H9 (cell line): Measurements from ENCODE around the gene ENTREP3. TPM values are rescaled to one million over a fixed set of nuclear protein-coding genes. Genes with fewer than 3 reads are reported as not detected.

Experiments used
- DNase-seq: peaks from one replicate; pipeline ENCODE4 v3.0.0-alpha.2; 2017
- H2AFZ ChIP-seq: one replicate; pipeline ENCODE4 v1.6.1; 2013; ENCODE audit warnings: mild to moderate bottlenecking, low read length, control low read depth, moderate library complexity
- H2AK5ac ChIP-seq: 2 replicates; pipeline ENCODE4 v1.6.1; 2013; ENCODE audit warnings: low read length, control low read depth, mixed read lengths; ENCODE audit not compliant: insufficient read length
- H2BK120ac ChIP-seq: one replicate; pipeline ENCODE4 v1.6.1; 2013; ENCODE audit warnings: low read depth, mild to moderate bottlenecking, low read length, control low read depth, inconsistent platforms; ENCODE audit not compliant: poor library complexity, severe bottlenecking
- H2BK12ac ChIP-seq: 2 replicates; pipeline ENCODE4 v1.6.1; 2013; ENCODE audit warnings: low read length, control low read depth, mixed read lengths, low read depth; ENCODE audit not compliant: insufficient read length
- H2BK15ac ChIP-seq: 2 replicates; pipeline ENCODE4 v1.6.1; 2013; ENCODE audit warnings: low read depth, low read length, control low read depth
- H2BK20ac ChIP-seq: one replicate; pipeline ENCODE4 v1.6.1; 2013; ENCODE audit warnings: low read depth, mild to moderate bottlenecking, low read length, control low read depth, inconsistent platforms; ENCODE audit not compliant: poor library complexity, severe bottlenecking
- H2BK5ac ChIP-seq: 2 replicates; pipeline ENCODE4 v1.6.1; 2013; ENCODE audit warnings: low read length, control low read depth, mixed read lengths; ENCODE audit not compliant: insufficient read length
- H3K14ac ChIP-seq: 2 replicates; pipeline ENCODE4 v1.6.1; 2013; ENCODE audit warnings: low read length, control low read depth; ENCODE audit not compliant: insufficient read depth
- H3K18ac ChIP-seq: 2 replicates; pipeline ENCODE4 v1.6.1; 2013; ENCODE audit warnings: low read depth, mild to moderate bottlenecking, mixed read lengths, low read length, control low read depth; ENCODE audit not compliant: insufficient read length
- H3K23ac ChIP-seq: 2 replicates; pipeline ENCODE4 v1.6.1; 2013; ENCODE audit warnings: low read length, control low read depth, mixed read lengths, low read depth; ENCODE audit not compliant: insufficient read length
- H3K23me2 ChIP-seq: 2 replicates; pipeline ENCODE4 v1.6.1; 2013; ENCODE audit warnings: low read depth, mild to moderate bottlenecking, mixed read lengths, low read length, control low read depth; ENCODE audit not compliant: insufficient read length, poor library complexity, severe bottlenecking
- H3K27ac ChIP-seq: 2 replicates; pipeline ENCODE4 v1.5.1; 2013; ENCODE audit warnings: low read length, control low read depth, mixed read lengths, low read depth; ENCODE audit not compliant: insufficient read length
- H3K27me3 ChIP-seq: 2 replicates; pipeline ENCODE4 v1.6.1; 2013; ENCODE audit warnings: low read length, control low read depth, inconsistent platforms; ENCODE audit not compliant: insufficient read depth
- H3K4ac ChIP-seq: 2 replicates; pipeline ENCODE4 v1.6.1; 2013; ENCODE audit warnings: low read depth, mild to moderate bottlenecking, control low read depth, inconsistent platforms, low read length, moderate library complexity
- H3K4me1 ChIP-seq: 2 replicates; pipeline ENCODE4 v1.6.1; 2013; ENCODE audit warnings: low read length, control low read depth, inconsistent platforms; ENCODE audit not compliant: insufficient read depth
- H3K4me2 ChIP-seq: 2 replicates; pipeline ENCODE4 v1.6.1; 2013; ENCODE audit warnings: low read length, control low read depth, mixed read lengths; ENCODE audit not compliant: insufficient read length, insufficient read depth
- H3K56ac ChIP-seq: 2 replicates; pipeline ENCODE4 v1.6.1; 2013; ENCODE audit warnings: low read depth, mild to moderate bottlenecking, mixed read lengths, low read length, control low read depth; ENCODE audit not compliant: insufficient read length
- H3K79me1 ChIP-seq: 2 replicates; pipeline ENCODE4 v1.6.1; 2013; ENCODE audit warnings: low read depth, mild to moderate bottlenecking, moderate library complexity, low read length, control low read depth, inconsistent platforms; ENCODE audit not compliant: insufficient read depth, poor library complexity, severe bottlenecking
- H3K79me2 ChIP-seq: 2 replicates; pipeline ENCODE4 v1.6.1; 2013; ENCODE audit warnings: low read length, control low read depth, inconsistent platforms; ENCODE audit not compliant: insufficient read depth
- H3K9ac ChIP-seq: 2 replicates; pipeline ENCODE4 v1.6.1; 2013; ENCODE audit warnings: low read length, control low read depth, mixed read lengths; ENCODE audit not compliant: insufficient read length; ENCODE audit errors: extremely low read depth
- H3K9me3 ChIP-seq: one replicate; pipeline ENCODE4 v1.6.1; 2013; ENCODE audit warnings: low read depth, low read length, inconsistent platforms; ENCODE audit not compliant: control insufficient read depth
- H3T11ph ChIP-seq: one replicate; pipeline ENCODE4 v1.6.1; 2013; ENCODE audit warnings: mild to moderate bottlenecking, low read length, control low read depth, inconsistent platforms
- H4K20me1 ChIP-seq: one replicate; pipeline ENCODE4 v1.6.1; 2013; ENCODE audit not compliant: control insufficient read depth, insufficient read length, insufficient read depth
- H4K5ac ChIP-seq: 2 replicates; pipeline ENCODE4 v1.6.1; 2013; ENCODE audit warnings: low read depth, mild to moderate bottlenecking, mixed read lengths, low read length, control low read depth; ENCODE audit not compliant: insufficient read length
- H4K8ac ChIP-seq: replicated peaks from 2 replicates; pipeline ENCODE4 v1.6.1; 2013; ENCODE audit warnings: low read length, control low read depth, mixed read lengths, low read depth; ENCODE audit not compliant: insufficient read length
- H4K91ac ChIP-seq: 2 replicates; pipeline ENCODE4 v1.6.1; 2013; ENCODE audit warnings: low read depth, mild to moderate bottlenecking, moderate library complexity, mixed read lengths, low read length, control low read depth; ENCODE audit not compliant: insufficient read length
- H3K27ac Mint-ChIP-seq, 3 experiments: 2 replicates in 2 of 3; 3 replicates in 1 of 3; pipeline ENCODE4 v1.8.0; 2020 to 2021; ENCODE audit warnings: mixed read lengths in 3 of 3, mild to moderate bottlenecking in 1 of 3, moderate library complexity in 1 of 3
- H3K27me3 Mint-ChIP-seq: 2 replicates; pipeline ENCODE4 v1.8.0; 2021; ENCODE audit warnings: low read depth, mild to moderate bottlenecking, moderate library complexity, mixed read lengths
- H3K36me3 Mint-ChIP-seq, 3 experiments: 2 replicates in 2 of 3; 3 replicates in 1 of 3; pipeline ENCODE4 v1.8.0; 2020 to 2021; ENCODE audit warnings: low read depth in 3 of 3, mixed read lengths in 3 of 3; ENCODE audit not compliant: insufficient read depth in 1 of 3
- H3K4me1 Mint-ChIP-seq, 2 experiments: 2 replicates each; pipeline ENCODE4 v1.8.0; 2020; ENCODE audit warnings: mixed read lengths in 2 of 2
- H3K4me3 Mint-ChIP-seq, 2 experiments: 2 replicates in 1 of 2; 3 replicates in 1 of 2; pipeline ENCODE4 v1.8.0; 2020 to 2021; ENCODE audit warnings: mild to moderate bottlenecking in 2 of 2, mixed read lengths in 2 of 2, moderate library complexity in 1 of 2
- H3K9me3 Mint-ChIP-seq, 2 experiments: 2 replicates in 1 of 2; 3 replicates in 1 of 2; pipeline ENCODE4 v1.8.0; 2020; ENCODE audit warnings: mild to moderate bottlenecking in 2 of 2, mixed read lengths in 2 of 2, moderate library complexity in 1 of 2
- CTCF ChIP-seq: fragments of 200-600 bp; sonication (generic); conservative IDR thresholded peaks from 3 replicates; pipeline ENCODE4 v1.8.0; 2021; ENCODE audit warnings: antibody characterized with exemption, mild to moderate bottlenecking
- WGBS: extraction: QIAGEN DNeasy Blood & Tissue Kit; methylation state at CpG from one replicate; pipeline ENCODE4 v1.1.7; 2013; ENCODE audit warnings: missing lambda C conversion rate, low lambda C conversion rate, mixed read lengths; ENCODE audit not compliant: insufficient read length; ENCODE audit errors: extremely low coverage; 5-methylcytosine and 5-hydroxymethylcytosine counted together
- total RNA-seq: library from RNA; stranded (reverse); gene quantifications from 2 replicates; pipeline ENCODE4 v1.2.1, GENCODE V29; 2021

Gene ENTREP3
- total RNA-seq, 1 experiment from 2014 or later: 41.0 TPM

- peaks cover 50 to 79% (median 71%) of the 10 kb centered on the region in 3 experiments for H3K36me3 Mint-ChIP-seq
- peaks cover 8% of the 10 kb centered on the region for H3K27me3 Mint-ChIP-seq
- no peak overlapping the region for H3K4ac ChIP-seq
- H3K56ac ChIP-seq: no peak overlapping the region
- H3K79me2 ChIP-seq: no peaks in the 10 kb centered on the region
- H3K14ac ChIP-seq: no peak overlapping the region
- no peak overlapping the region for H2BK12ac ChIP-seq
- H3T11ph ChIP-seq: no peak overlapping the region
- no peak overlapping the region for H3K9ac ChIP-seq
- no peak overlapping the region for H2BK5ac ChIP-seq
- H2AK5ac ChIP-seq: no peak overlapping the region
- no peak overlapping the region for H4K91ac ChIP-seq
- no peak overlapping the region for H4K5ac ChIP-seq
- no peak overlapping the region for H2BK15ac ChIP-seq
- no peak overlapping the region for H3K27ac ChIP-seq
- H3K4me3 Mint-ChIP-seq: no peak overlapping the region
- H2BK20ac ChIP-seq: no peak overlapping the region
- no peaks in the 10 kb centered on the region for H3K9me3 Mint-ChIP-seq
- no peak overlapping the region for H4K8ac ChIP-seq
- no peak overlapping the region for H2BK120ac ChIP-seq
- H3K18ac ChIP-seq: no peak overlapping the region
- no peak for DNase-seq
- TF ChIP-seq CTCF: no peak
- H3K4me1 ChIP-seq: no peaks in the 10 kb centered on the region; the same call in 1 of the 2 replicates
- no peaks in the 10 kb centered on the region for H3K79me1 ChIP-seq
- peaks cover 5% of the 10 kb centered on the region for H4K20me1 ChIP-seq
- no peak overlapping the region for H3K23ac ChIP-seq
- no CpG with 5 or more reads among the region's 7 CpGs for WGBS
- H3K27me3 ChIP-seq: no peaks in the 10 kb centered on the region
- H3K23me2 ChIP-seq: no peaks in the 10 kb centered on the region
- H3K9me3 ChIP-seq: no peaks in the 10 kb centered on the region
- H3K4me2 ChIP-seq: no peak overlapping the region
- peak overlapping the region in 1 of 3 experiments; percentile 61; a peak in 1 of 7 replicates for H3K27ac Mint-ChIP-seq
- H2AFZ ChIP-seq: no peak overlapping the region
- H3K4me1 Mint-ChIP-seq: peaks cover 20 to 33% of the 10 kb centered on the region in 2 experiments
Observed at GRCh38 chr1:155202198-155202597, 53.1 kb downstream of the ENTREP3 start.
